Heart right ventricle (tissue), 16 donors: ENCODE data around the gene EYS. TPM values are rescaled to one million over a fixed set of nuclear protein-coding genes. Genes with fewer than 3 reads are reported as not detected.

ENCODE experiments used
- ATAC-seq, 8 donors: fragments of 200-7000 bp; cut with Tn5 transposase; one replicate each; pipeline ENCODE4 v1.9.1; 2020; ENCODE audit warnings: mild to moderate bottlenecking in 8 of 8, moderate library complexity in 8 of 8, moderate number of reproducible peaks in 1 of 8
- DNase-seq, 2 donors: peaks; one replicate each; pipeline ENCODE4 v3.0.0-alpha.2; 2020
- H3K27ac ChIP-seq, 10 donors: fragments of 200-600 bp; sonication (generic) in 2 of 10; one replicate each; pipeline versions ENCODE4 v1.5.0 to v1.8.0; 2020 to 2022; ENCODE audit warnings: mild to moderate bottlenecking in 3 of 10
- H3K27me3 ChIP-seq, 7 donors: fragments of 200-600 bp; one replicate each; pipeline ENCODE4 v1.8.0; 2021 to 2022; ENCODE audit warnings: mild to moderate bottlenecking in 2 of 7
- H3K36me3 ChIP-seq, 9 donors: fragments of 200-600 bp; sonication (generic) in 1 of 9; one replicate each; pipeline versions ENCODE4 v1.5.0 to v1.8.0; 2020 to 2022; ENCODE audit warnings: mild to moderate bottlenecking in 2 of 9
- H3K4me1 ChIP-seq, 9 donors: fragments of 200-600 bp; sonication (generic) in 1 of 9; one replicate each; pipeline versions ENCODE4 v1.5.0 to v1.8.0; 2020 to 2022; ENCODE audit warnings: mild to moderate bottlenecking in 4 of 9
- H3K4me3 ChIP-seq, 10 donors: fragments of 200-600 bp; sonication (generic) in 2 of 10; one replicate each; pipeline versions ENCODE4 v1.5.0 to v1.8.0; 2020 to 2022; ENCODE audit warnings: mild to moderate bottlenecking in 7 of 10, moderate library complexity in 2 of 10
- H3K9me3 ChIP-seq, 11 donors: fragments of 200-600 bp in 10 of 11; sonication (generic) in 2 of 11; one replicate each; pipeline versions ENCODE4 v1.5.0 to v1.8.0; 2013 to 2022; ENCODE audit warnings: mild to moderate bottlenecking in 2 of 11, control low read depth in 1 of 11, moderate library complexity in 1 of 11
- WGBS, 2 donors: extraction: QIAGEN DNeasy Blood & Tissue Kit; methylation state at CpG; one replicate each; pipeline ENCODE4 v1.1.7; 2013; ENCODE audit warnings: inconsistent platforms in 1 of 2; 5-methylcytosine and 5-hydroxymethylcytosine counted together
- intact Hi-C, 10 donors: fragments of 100-400 bp; cut with DNase I; formaldehyde crosslinking; loops; one replicate each; pipeline versions ENCODE4 v1.11.1 to v1.14.2; 2022
- polyA plus RNA-seq, 2 donors: library from polyadenylated mRNA; stranded (reverse); fragments of 200-250 nt; gene quantifications; one replicate each; pipeline ENCODE4 v1.2.3, GENCODE V29; 2013
- total RNA-seq, 10 donors: library from RNA; stranded (reverse); fragmentation: NEBNext Ultra II Directional in 3 of 10; extraction: Animal tissue kit (Norgen Biotek cat#: 25700) in 3 of 10; gene quantifications; one replicate each; pipeline versions ENCODE4 v1.2.1 to v1.2.4, GENCODE V29; 2021 to 2023
- TF ChIP-seq, protein P1 (sequence below), 9 donors: fragments of 200-600 bp; sonication (generic) in 2 of 9; IDR thresholded peaks; one replicate each; pipeline versions ENCODE4 v1.5.0 to v1.8.0; 2021 to 2022; ENCODE audit warnings: antibody characterized with exemption in 9 of 9, mild to moderate bottlenecking in 5 of 9, moderate library complexity in 1 of 9
- donor health status: Arrhythmogenic right ventricular cardiomyopathy.
- donor health status: ischemic (EF 13 %, LVEDD 7.1; RV severe dilation, severe dysfunction).
- donor health status: healthy with polysubstance abuse.
- donor health status: DM: no; HTN: yes; CAD: no.
- donor health status: DM: no; HTN: no; CAD: no.
- donor health status: ischemic (EF 25% LVEDD 6.9; RV normal size, moderate dysfunction).
- donor health status: ischemic (EF 25% LVEDD 5.7; RV mildly dilated, moderate dysfunction).
- donor health status: healthy.
- donor health status: DM: yes; HTN: yes; CAD: no.
- donor health status: Ischemic cardiomyopathy.
- donor health status: ischemic (EF 35%, LVEDD 5.7; RV mildly dilated, moderate dysfunction).
- donor health status: nonischemic (EF 11% LVEDD 7.7; RV severe dilation, severe dysfunction).
- donor health status: DM: yes; HTN: yes; CAD: no.
- donor health status: PGD.
- donor health status: ischemic (EF 29% LVEDD 5.4; RV normal size, mild dysfunction).
- donor health status: nonischemic (EF 23%, LVEDD 6.1; RV moderate dilation, normal function).

EYS gene
- total and polyA plus RNA-seq, 12 donors, result 0.02 to 0.40 (median 0.18) TPM; not detected in 8

DNA sequence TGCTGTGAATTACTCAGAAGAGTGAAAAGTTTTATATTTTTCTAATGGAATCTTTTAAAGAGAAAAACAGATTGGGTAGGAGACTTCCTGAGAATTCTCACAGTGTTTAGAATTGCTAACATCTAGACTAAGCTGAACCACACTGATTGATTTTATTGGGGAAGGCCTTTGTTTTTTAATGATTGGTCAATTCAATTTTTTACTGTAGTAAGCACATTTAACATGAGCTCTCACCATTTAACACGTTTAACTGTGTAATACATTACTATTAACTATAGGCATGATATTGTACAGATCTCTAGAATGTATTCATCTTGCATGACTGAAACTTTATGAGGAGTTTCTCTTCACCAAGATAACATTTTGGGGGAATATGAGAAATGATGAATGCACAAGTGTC, 1084.1 kb downstream of the EYS start:
- Histone ChIP-seq H3K9me3 (peaks cover 0 to 5% (median 0%) of the 10 kb centered on the region in 11 donors), H3K36me3 (no peaks in the 10 kb centered on the region), H3K4me1 (no peaks in the 10 kb centered on the region), H3K4me3 (no peak overlapping the region), H3K27ac (no peak overlapping the region), H3K27me3 (no peaks in the 10 kb centered on the region)
- TF ChIP-seq, protein P1, sequence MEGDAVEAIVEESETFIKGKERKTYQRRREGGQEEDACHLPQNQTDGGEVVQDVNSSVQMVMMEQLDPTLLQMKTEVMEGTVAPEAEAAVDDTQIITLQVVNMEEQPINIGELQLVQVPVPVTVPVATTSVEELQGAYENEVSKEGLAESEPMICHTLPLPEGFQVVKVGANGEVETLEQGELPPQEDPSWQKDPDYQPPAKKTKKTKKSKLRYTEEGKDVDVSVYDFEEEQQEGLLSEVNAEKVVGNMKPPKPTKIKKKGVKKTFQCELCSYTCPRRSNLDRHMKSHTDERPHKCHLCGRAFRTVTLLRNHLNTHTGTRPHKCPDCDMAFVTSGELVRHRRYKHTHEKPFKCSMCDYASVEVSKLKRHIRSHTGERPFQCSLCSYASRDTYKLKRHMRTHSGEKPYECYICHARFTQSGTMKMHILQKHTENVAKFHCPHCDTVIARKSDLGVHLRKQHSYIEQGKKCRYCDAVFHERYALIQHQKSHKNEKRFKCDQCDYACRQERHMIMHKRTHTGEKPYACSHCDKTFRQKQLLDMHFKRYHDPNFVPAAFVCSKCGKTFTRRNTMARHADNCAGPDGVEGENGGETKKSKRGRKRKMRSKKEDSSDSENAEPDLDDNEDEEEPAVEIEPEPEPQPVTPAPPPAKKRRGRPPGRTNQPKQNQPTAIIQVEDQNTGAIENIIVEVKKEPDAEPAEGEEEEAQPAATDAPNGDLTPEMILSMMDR (IDR thresholded peaks at IDR 0.05), result no peak
- intact Hi-C loops, result no loop called here
- ATAC-seq, result no peak
- no peak for DNase-seq
- WGBS, 2 donors, result 49 to 55% methylated on average over 1 of the region's 1 CpG

DNA sequence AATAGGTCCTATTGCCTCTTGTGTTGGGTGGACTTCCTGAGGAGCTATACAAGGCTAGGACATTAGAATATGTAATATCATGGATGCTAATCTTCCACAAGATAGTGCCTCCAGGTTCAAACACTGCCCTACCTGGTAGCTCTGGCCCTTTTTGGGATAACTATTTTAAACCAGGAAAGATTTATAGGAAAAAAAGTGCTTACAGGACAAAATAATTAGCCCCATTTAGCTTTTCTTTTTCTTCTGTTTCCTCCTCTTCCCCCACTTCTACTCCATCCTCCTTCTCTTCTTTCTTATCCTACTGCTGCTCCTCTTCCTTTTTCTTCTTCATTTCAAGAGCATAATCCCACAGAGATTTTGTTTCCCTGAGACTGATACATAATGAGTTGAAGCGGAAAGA, 1104.0 kb downstream of the EYS start:
- H3K27ac ChIP-seq, result no peak overlapping the region
- 89 to 93% methylated on average over 1 of the region's 1 CpG for WGBS, 2 donors
- no peak overlapping the region for H3K4me3 ChIP-seq
- H3K9me3 ChIP-seq, result peaks cover 0 to 4% (median 0%) of the 10 kb centered on the region in 11 donors
- TF ChIP-seq, protein P1 (IDR thresholded peaks at IDR 0.05), result no peak
- no peaks in the 10 kb centered on the region for H3K4me1 ChIP-seq
- no peaks in the 10 kb centered on the region for H3K36me3 ChIP-seq
- no peaks in the 10 kb centered on the region for H3K27me3 ChIP-seq
- ATAC-seq (no peak), DNase-seq (no peak)
- intact Hi-C loops, result no loop called here

DNA sequence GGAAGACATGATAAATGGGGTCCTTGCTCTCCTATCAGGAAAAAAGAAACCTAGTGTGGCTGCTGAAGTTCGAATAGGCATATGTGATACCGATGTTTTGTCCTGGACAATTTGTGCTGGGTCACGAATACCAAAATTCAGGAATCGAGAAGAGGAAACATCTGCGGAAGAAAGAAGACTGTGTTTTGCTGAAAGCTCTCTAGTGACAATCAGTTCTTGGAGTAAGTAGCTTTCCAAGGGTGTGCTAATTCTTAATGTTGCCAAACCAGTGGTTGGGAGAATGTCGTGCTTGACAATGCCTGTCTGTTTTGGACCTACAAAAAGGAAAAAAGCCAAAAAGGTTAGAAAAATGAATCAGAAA, 1115.4 kb downstream of the EYS start:
- WGBS, 2 donors, result 50 to 65% methylated on average over 6 of the region's 6 CpGs
- peak overlapping the region in 1 of 10 donors; percentile 18 for H3K27ac ChIP-seq
- no peaks in the 10 kb centered on the region for H3K27me3 ChIP-seq
- H3K4me1 ChIP-seq, result no peaks in the 10 kb centered on the region
- no peak overlapping the region for H3K4me3 ChIP-seq
- ATAC-seq (peak in 3 of 8 donors; percentile 54 to 84 (median 72)), DNase-seq (peak in 1 of 2 donors; percentile 3)
- intact Hi-C loops, result loop anchor here in 1 of 10 donors (2.0 kb wide), 1 partner anchor 21 kb away; no protein-coding TSS in a partner anchor
- no peaks in the 10 kb centered on the region for H3K36me3 ChIP-seq
- H3K9me3 ChIP-seq, result peaks cover 0 to 11% (median 0%) of the 10 kb centered on the region in 11 donors
- TF ChIP-seq, protein P1 (IDR thresholded peaks at IDR 0.05), result no peak

DNA sequence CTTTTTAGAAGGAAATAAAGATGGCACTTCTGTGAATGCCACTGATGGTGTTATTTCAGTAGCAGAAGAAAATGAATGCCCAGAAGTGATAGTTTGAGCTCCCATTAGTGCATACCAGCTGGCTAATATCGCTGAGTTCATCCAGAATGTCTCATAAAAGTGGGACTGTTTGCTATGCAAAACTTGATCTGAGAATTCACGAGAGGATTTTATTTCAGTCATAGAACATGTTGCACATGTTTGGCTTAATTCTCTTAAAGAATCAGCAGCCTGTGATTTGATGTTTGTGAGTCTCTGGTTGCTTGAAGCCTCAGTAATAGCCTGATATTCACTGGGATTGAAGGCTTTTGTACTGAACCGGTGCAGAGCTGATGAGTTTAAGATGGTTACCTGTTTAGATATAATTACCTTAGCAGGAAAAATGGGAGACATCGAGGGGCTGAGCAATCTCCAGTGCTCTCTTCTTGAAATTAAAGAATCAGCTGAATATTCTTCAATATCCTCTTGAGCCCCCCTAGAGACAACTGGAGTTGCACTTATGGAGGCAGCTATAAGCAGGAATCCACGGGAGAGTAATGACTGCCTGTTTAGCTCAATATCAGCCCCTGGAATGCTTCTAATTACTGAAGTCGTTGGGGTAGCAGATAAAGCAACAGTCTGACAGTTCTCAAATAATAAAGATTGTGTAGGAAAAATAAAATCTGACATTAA, 1115.9 kb downstream of the EYS start:
- Histone ChIP-seq H3K9me3 (peaks cover 0 to 6% (median 0%) of the 10 kb centered on the region in 11 donors), H3K4me3 (no peak overlapping the region), H3K27me3 (no peaks in the 10 kb centered on the region), H3K4me1 (no peaks in the 10 kb centered on the region), H3K36me3 (no peaks in the 10 kb centered on the region), H3K27ac (peak overlapping the region in 1 of 10 donors; percentile 18)
- TF ChIP-seq, protein P1 (IDR thresholded peaks at IDR 0.05), result no peak
- DNase-seq, result no peak
- peak in 3 of 8 donors; percentile 11 to 79 (median 72) for ATAC-seq
- intact Hi-C loops, result no loop called here
- 50 to 60% methylated on average over 6 of the region's 6 CpGs for WGBS, 2 donors
